HepG2 (cell line): ENCODE results near the gene NAP1L1. TPM values are rescaled to one million over a fixed set of nuclear protein-coding genes. Genes with fewer than 3 reads are reported as not detected.
A peak's percentile ranks its signal among the peaks of the same experiment; 100 is the strongest.

ENCODE experiments used
- BHLHE40 ChIP-seq: IDR thresholded peaks from 2 replicates; pipeline ENCODE4 v1.6.1; 2011; ENCODE audit warnings: low read length, improper control_type of control experiment
- GABPA ChIP-seq, 2 experiments: IDR thresholded peaks; 2 replicates each; pipeline ENCODE4 v1.6.1; 2011 to 2016; ENCODE audit warnings: low read depth in 2 of 2, low read length in 1 of 2, missing biosample characterization in 1 of 2, missing genetic modification characterization in 1 of 2
- HCFC1 ChIP-seq: fragments of 150-350 bp; IDR thresholded peaks from 2 replicates; pipeline ENCODE4 v1.6.1; 2014; ENCODE audit warnings: low read depth, low read length
- HOXA3 ChIP-seq: sonication (generic); formaldehyde crosslinking; IDR thresholded peaks from 2 replicates; pipeline ENCODE4 v1.5.0; 2020; ENCODE audit warnings: missing genetic modification reagents
- MED8 ChIP-seq: sonication (generic); formaldehyde crosslinking; IDR thresholded peaks from 2 replicates; pipeline ENCODE4 v1.8.1; 2023; ENCODE audit warnings: mild to moderate bottlenecking, missing genetic modification reagents; ENCODE audit not compliant: insufficient replicate concordance
- NFIB ChIP-seq: sonication (generic); formaldehyde crosslinking; IDR thresholded peaks from 2 replicates; pipeline ENCODE4 v1.9.0; 2021; ENCODE audit warnings: missing genetic modification reagents, mild to moderate bottlenecking, borderline replicate concordance
- POLR2AphosphoS2 ChIP-seq: IDR thresholded peaks from 2 replicates; pipeline ENCODE4 v1.6.1; 2011; ENCODE audit warnings: low read depth, low read length, improper control_type of control experiment
- YEATS4 ChIP-seq: sonication (generic); formaldehyde crosslinking; IDR thresholded peaks from 2 replicates; pipeline ENCODE4 v1.4.0; 2020; ENCODE audit warnings: missing genetic modification reagents, borderline replicate concordance
- ZC3H4 ChIP-seq: sonication (generic); formaldehyde crosslinking; IDR thresholded peaks from 2 replicates; pipeline ENCODE4 v1.4.0; 2020; ENCODE audit warnings: missing genetic modification reagents, borderline replicate concordance
- ZNF136 ChIP-seq: sonication (generic); formaldehyde crosslinking; IDR thresholded peaks from 2 replicates; pipeline ENCODE4 v1.8.1; 2022; ENCODE audit warnings: low read depth, mild to moderate bottlenecking, moderate library complexity, missing genetic modification reagents
- ZNF205 ChIP-seq: IDR thresholded peaks from 2 replicates; pipeline ENCODE4 v1.6.1; 2018; ENCODE audit warnings: missing biosample characterization, missing genetic modification reagents
- ZNF780A ChIP-seq: sonication (generic); formaldehyde crosslinking; IDR thresholded peaks from 2 replicates; pipeline ENCODE4 v1.8.0; 2022; ENCODE audit warnings: mild to moderate bottlenecking, missing genetic modification reagents, moderate library complexity
- polyA plus RNA-seq, 8 experiments: library from polyadenylated mRNA; depleted of rRNA in 3 of 8; stranded (reverse) in 7 of 8; unstranded in 1 of 8; fragments of >200 nt; fragmentation: Illumina TruSeq in 4 of 8; extraction: Trizol in 4 of 8; gene quantifications; 2 replicates each; pipeline versions ENCODE4 v1.2.1 to v1.2.3, GENCODE V29; 2011 to 2016; ENCODE audit warnings: low read depth in 4 of 8, missing spikeins in 1 of 8, mixed read lengths in 1 of 8; ENCODE audit not compliant: insufficient read depth in 1 of 8
- total RNA-seq, 5 experiments: library from RNA; depleted of rRNA; stranded (reverse); fragments of >200 nt; fragmentation: Illumina TruSeq; extraction: Trizol; gene quantifications; 2 replicates each; pipeline ENCODE4 v1.2.3, GENCODE V29; 2016; ENCODE audit warnings: low read depth in 1 of 5
- TF ChIP-seq, protein P1 (sequence below): sonication (generic); formaldehyde crosslinking; IDR thresholded peaks from 2 replicates; pipeline ENCODE4 v1.5.1; 2020; ENCODE audit warnings: missing genetic modification reagents, mild to moderate bottlenecking, borderline replicate concordance
- TF ChIP-seq, protein P2 (sequence below): sonication (generic); formaldehyde crosslinking; IDR thresholded peaks from 2 replicates; pipeline ENCODE4 v1.5.1; 2020; ENCODE audit warnings: mild to moderate bottlenecking, missing genetic modification reagents
- TF ChIP-seq, protein P3 (sequence below): sonication (generic); formaldehyde crosslinking; IDR thresholded peaks from 2 replicates; pipeline ENCODE4 v1.4.0; 2020; ENCODE audit warnings: missing genetic modification reagents
- TF ChIP-seq, protein P4 (sequence below), 2 experiments: sonication (generic) in 1 of 2; formaldehyde crosslinking in 1 of 2; IDR thresholded peaks; 2 replicates each; pipeline versions ENCODE4 v1.4.0 to v1.6.1; 2018 to 2020; ENCODE audit warnings: missing genetic modification reagents in 2 of 2, borderline replicate concordance in 1 of 2, low read depth in 1 of 2, mild to moderate bottlenecking in 1 of 2, missing biosample characterization in 1 of 2
- TF ChIP-seq, protein P5 (sequence below): sonication (generic); IDR thresholded peaks from 2 replicates; pipeline ENCODE4 v1.6.1; 2016; ENCODE audit warnings: low read depth, borderline replicate concordance
- TF ChIP-seq, protein P6 (sequence below): sonication (generic); formaldehyde crosslinking; IDR thresholded peaks from 2 replicates; pipeline ENCODE4 v1.9.0; 2021; ENCODE audit warnings: missing genetic modification reagents, borderline replicate concordance

The NAP1L1 gene
- total and polyA plus RNA-seq, 2 of the 13 experiments (the other 11 are each of a cell fraction or from before 2014, with no cell fraction given): 207 to 309 TPM

DNA sequence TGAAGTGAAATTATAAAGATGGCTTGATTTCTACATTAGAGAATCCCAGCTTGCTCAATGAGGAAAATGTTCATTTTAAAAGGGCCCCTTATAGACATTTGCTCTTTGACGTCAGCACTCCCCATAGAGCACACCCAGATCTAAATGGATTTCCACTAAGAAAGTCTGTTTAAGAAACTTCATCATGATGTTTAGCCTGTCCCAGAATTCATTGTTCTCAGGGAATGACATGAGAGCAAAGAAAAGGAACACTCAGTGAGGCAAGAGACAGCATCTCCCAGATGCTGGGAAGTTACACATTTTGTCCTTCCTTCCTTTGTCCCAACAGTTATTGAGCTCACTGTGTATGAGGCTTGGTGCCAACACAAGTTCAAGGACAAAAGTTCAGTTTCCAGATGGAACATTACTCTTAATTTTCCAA lies 57.8 kb downstream of the NAP1L1 start (continued):
- TF ChIP-seq, protein P1, sequence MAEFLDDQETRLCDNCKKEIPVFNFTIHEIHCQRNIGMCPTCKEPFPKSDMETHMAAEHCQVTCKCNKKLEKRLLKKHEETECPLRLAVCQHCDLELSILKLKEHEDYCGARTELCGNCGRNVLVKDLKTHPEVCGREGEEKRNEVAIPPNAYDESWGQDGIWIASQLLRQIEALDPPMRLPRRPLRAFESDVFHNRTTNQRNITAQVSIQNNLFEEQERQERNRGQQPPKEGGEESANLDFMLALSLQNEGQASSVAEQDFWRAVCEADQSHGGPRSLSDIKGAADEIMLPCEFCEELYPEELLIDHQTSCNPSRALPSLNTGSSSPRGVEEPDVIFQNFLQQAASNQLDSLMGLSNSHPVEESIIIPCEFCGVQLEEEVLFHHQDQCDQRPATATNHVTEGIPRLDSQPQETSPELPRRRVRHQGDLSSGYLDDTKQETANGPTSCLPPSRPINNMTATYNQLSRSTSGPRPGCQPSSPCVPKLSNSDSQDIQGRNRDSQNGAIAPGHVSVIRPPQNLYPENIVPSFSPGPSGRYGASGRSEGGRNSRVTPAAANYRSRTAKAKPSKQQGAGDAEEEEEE (CRISPR knock-in tag): no peak
- TF ChIP-seq MED8 (CRISPR knock-in tag) (no peak), ZNF205 (CRISPR knock-in tag) (peak; percentile 94), HOXA3 (no peak), BHLHE40 (no peak), ZNF136 (no peak), NFIB (CRISPR knock-in tag) (no peak), ZNF780A (no peak), ZC3H4 (peak; percentile 97; the same call in 1 of the 2 replicates), POLR2AphosphoS2 (peak; percentile 84), YEATS4 (CRISPR knock-in tag) (no peak), GABPA (IDR thresholded peaks at IDR 0.05; ENCODE audit: low read depth, low read length) (no peak), GABPA (CRISPR knock-in tag; IDR thresholded peaks at IDR 0.05; ENCODE audit: low read depth) (no peak), HCFC1 (no peak)
- TF ChIP-seq, protein P2, sequence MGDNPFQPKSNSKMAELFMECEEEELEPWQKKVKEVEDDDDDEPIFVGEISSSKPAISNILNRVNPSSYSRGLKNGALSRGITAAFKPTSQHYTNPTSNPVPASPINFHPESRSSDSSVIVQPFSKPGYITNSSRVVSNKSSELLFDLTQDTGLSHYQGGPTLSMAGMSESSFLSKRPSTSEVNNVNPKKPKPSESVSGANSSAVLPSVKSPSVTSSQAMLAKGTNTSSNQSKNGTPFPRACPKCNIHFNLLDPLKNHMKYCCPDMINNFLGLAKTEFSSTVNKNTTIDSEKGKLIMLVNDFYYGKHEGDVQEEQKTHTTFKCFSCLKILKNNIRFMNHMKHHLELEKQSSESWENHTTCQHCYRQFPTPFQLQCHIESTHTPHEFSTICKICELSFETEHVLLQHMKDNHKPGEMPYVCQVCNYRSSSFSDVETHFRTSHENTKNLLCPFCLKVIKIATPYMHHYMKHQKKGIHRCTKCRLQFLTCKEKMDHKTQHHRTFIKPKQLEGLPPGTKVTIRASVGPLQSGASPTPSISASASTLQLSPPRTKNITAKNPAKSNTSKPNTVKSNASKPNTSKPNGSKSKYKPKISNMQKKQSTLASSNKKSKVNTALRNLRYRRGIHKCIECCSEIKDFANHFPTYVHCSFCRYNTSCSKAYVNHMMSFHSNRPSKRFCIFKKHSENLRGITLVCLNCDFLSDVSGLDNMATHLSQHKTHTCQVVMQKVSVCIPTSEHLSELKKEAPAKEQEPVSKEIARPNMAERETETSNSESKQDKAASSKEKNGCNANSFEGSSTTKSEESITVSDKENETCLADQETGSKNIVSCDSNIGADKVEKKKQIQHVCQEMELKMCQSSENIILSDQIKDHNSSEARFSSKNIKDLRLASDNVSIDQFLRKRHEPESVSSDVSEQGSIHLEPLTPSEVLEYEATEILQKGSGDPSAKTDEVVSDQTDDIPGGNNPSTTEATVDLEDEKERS (CRISPR knock-in tag): no peak
- TF ChIP-seq, protein P3, sequence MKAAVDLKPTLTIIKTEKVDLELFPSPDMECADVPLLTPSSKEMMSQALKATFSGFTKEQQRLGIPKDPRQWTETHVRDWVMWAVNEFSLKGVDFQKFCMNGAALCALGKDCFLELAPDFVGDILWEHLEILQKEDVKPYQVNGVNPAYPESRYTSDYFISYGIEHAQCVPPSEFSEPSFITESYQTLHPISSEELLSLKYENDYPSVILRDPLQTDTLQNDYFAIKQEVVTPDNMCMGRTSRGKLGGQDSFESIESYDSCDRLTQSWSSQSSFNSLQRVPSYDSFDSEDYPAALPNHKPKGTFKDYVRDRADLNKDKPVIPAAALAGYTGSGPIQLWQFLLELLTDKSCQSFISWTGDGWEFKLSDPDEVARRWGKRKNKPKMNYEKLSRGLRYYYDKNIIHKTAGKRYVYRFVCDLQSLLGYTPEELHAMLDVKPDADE (CRISPR knock-in tag): no peak
- TF ChIP-seq, protein P4, sequence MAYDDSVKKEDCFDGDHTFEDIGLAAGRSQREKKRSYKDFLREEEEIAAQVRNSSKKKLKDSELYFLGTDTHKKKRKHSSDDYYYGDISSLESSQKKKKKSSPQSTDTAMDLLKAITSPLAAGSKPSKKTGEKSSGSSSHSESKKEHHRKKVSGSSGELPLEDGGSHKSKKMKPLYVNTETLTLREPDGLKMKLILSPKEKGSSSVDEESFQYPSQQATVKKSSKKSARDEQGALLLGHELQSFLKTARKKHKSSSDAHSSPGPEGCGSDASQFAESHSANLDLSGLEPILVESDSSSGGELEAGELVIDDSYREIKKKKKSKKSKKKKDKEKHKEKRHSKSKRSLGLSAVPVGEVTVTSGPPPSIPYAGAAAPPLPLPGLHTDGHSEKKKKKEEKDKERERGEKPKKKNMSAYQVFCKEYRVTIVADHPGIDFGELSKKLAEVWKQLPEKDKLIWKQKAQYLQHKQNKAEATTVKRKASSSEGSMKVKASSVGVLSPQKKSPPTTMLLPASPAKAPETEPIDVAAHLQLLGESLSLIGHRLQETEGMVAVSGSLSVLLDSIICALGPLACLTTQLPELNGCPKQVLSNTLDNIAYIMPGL (CRISPR knock-in tag; IDR thresholded peaks at IDR 0.05; ENCODE audit: borderline replicate concordance in 1 of 2, low read depth in 1 of 2): no peak
- TF ChIP-seq, protein P5, sequence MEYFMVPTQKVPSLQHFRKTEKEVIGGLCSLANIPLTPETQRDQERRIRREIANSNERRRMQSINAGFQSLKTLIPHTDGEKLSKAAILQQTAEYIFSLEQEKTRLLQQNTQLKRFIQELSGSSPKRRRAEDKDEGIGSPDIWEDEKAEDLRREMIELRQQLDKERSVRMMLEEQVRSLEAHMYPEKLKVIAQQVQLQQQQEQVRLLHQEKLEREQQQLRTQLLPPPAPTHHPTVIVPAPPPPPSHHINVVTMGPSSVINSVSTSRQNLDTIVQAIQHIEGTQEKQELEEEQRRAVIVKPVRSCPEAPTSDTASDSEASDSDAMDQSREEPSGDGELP: no peak
- TF ChIP-seq, protein P6, sequence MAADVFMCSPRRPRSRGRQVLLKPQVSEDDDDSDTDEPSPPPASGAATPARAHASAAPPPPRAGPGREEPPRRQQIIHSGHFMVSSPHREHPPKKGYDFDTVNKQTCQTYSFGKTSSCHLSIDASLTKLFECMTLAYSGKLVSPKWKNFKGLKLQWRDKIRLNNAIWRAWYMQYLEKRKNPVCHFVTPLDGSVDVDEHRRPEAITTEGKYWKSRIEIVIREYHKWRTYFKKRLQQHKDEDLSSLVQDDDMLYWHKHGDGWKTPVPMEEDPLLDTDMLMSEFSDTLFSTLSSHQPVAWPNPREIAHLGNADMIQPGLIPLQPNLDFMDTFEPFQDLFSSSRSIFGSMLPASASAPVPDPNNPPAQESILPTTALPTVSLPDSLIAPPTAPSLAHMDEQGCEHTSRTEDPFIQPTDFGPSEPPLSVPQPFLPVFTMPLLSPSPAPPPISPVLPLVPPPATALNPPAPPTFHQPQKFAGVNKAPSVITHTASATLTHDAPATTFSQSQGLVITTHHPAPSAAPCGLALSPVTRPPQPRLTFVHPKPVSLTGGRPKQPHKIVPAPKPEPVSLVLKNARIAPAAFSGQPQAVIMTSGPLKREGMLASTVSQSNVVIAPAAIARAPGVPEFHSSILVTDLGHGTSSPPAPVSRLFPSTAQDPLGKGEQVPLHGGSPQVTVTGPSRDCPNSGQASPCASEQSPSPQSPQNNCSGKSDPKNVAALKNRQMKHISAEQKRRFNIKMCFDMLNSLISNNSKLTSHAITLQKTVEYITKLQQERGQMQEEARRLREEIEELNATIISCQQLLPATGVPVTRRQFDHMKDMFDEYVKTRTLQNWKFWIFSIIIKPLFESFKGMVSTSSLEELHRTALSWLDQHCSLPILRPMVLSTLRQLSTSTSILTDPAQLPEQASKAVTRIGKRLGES: no peak
